GM13977 (cell line): ENCODE results near the gene CHMP2B.

Experiments used
- DNase-seq: peaks from one replicate; pipeline ENCODE4 v3.0.0; 2012; ENCODE audit warnings: low spot score
- CTCF ChIP-seq: IDR thresholded peaks from 2 replicates; pipeline ENCODE4 v1.5.1; 2012; ENCODE audit warnings: mild to moderate bottlenecking, control low read depth; ENCODE audit not compliant: insufficient read depth; ENCODE audit errors: extremely low read depth, missing control alignments
- in situ Hi-C: fragments of 300-500 bp; cut with MboI; formaldehyde crosslinking; loops from one replicate; pipeline ENCODE4 v1.12.0; 2022; ENCODE audit warnings: low sequenced_read_pairs, low pct_unique_long_range_greater_than_20kb, mixed read lengths, inconsistent platforms; ENCODE audit not compliant: unreplicated experiment

CHMP2B gene

GRCh38 chr3:87227835-87228144 is 681 bp downstream of the CHMP2B start:
- TF ChIP-seq CTCF = no peak
- DNase-seq = peak; percentile 3
- in situ Hi-C loops = no loop called here

- in situ Hi-C loops = no loop called here
- TF ChIP-seq CTCF = no peak
- DNase-seq = no peak
Observed at GRCh38 chr3:87228316-87228715, 1.2 kb downstream of the CHMP2B start.

- in situ Hi-C loops = no loop called here
- DNase-seq = no peak
- no peak for TF ChIP-seq CTCF
Observed at GRCh38 chr3:87229113-87229512, 2.0 kb downstream of the CHMP2B start.

GRCh38 chr3:87233805-87234204 is 6.7 kb downstream of the CHMP2B start:
- DNase-seq = no peak
- no peak for TF ChIP-seq CTCF
- in situ Hi-C loops = no loop called here

- no peak for DNase-seq
- in situ Hi-C loops = no loop called here
Observed at GRCh38 chr3:87236093-87236492, 9.0 kb downstream of the CHMP2B start.

GRCh38 chr3:87246662-87247429 is 19.7 kb downstream of the CHMP2B start:
- in situ Hi-C loops = no loop called here
- no peak for DNase-seq
- TF ChIP-seq CTCF = no peak

More at GRCh38 chr3:87236093-87236492, 9.0 kb downstream of the CHMP2B start:
- TF ChIP-seq CTCF = no peak
